Mucosa of stomach (tissue), 1 donor: ENCODE measurements around the gene COA8.

Experiments used
- H3K27me3 ChIP-seq: one replicate; pipeline ENCODE4 v1.7.0; 2013; ENCODE audit warnings: mild to moderate bottlenecking, low read length; ENCODE audit not compliant: control insufficient read depth, insufficient read depth
- H3K36me3 ChIP-seq: one replicate; pipeline ENCODE4 v1.7.0; 2013; ENCODE audit warnings: low read length; ENCODE audit not compliant: control insufficient read depth, insufficient read depth
- H3K4me1 ChIP-seq: one replicate; pipeline ENCODE4 v1.7.0; 2013; ENCODE audit warnings: mild to moderate bottlenecking, low read length; ENCODE audit not compliant: control insufficient read depth, insufficient read depth
- H3K4me3 ChIP-seq: one replicate; pipeline ENCODE4 v1.7.0; 2013; ENCODE audit warnings: low read length
- H3K9ac ChIP-seq: one replicate; pipeline ENCODE4 v1.7.0; 2013; ENCODE audit warnings: mild to moderate bottlenecking, low read length, moderate library complexity
- H3K9me3 ChIP-seq: one replicate; pipeline ENCODE4 v1.7.0; 2013; ENCODE audit warnings: mild to moderate bottlenecking, low read length, moderate library complexity; ENCODE audit not compliant: control insufficient read depth
- donor health status: Pancreatic carcinoma.

The COA8 gene

DNA sequence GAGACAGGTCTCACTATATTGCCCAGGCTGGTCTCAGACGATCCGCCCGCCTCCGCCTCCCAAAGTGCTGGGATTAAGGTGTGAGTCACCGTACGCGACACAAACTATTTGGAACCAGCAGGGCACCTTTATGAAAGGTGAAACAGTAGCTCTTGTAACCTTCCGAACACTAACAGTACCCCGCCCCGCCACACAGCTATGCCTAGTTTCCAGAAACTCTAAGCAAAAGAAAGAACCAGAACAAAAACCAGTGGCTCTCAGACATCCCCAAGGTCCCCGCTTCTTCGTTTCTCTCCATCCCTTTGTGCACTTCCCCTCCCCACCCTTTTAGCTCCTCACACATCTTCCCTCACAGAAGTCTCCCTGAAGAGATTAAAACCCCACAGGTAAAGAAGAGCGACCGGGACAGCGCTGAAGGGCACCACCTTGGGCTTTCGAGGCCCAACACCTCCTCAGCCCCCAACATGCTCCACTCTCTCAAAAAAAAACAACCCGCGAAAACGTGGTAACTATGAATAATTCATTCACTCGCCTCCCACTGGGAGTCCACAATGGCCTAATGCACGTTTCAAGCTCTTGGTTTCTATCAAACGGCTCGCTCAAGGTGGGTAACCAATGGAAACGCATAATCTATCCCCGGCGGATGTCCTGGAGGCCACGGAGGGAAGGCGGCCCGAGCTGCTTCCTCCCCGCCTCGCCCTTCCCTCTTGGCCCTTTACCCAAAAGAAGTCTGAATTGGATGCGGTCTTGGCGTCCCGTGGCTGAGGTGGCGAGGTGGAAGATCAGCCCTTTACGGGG lies 1.2 kb upstream of the COA8 start:
- peaks cover 4% of the 10 kb centered on the region for H3K36me3 ChIP-seq
- peak overlapping the region; percentile 81 for H3K9ac ChIP-seq
- no peaks in the 10 kb centered on the region for H3K27me3 ChIP-seq
- peaks cover 16% of the 10 kb centered on the region for H3K4me1 ChIP-seq
- H3K9me3 ChIP-seq: no peaks in the 10 kb centered on the region
- H3K4me3 ChIP-seq: peak overlapping the region; percentile 85

DNA sequence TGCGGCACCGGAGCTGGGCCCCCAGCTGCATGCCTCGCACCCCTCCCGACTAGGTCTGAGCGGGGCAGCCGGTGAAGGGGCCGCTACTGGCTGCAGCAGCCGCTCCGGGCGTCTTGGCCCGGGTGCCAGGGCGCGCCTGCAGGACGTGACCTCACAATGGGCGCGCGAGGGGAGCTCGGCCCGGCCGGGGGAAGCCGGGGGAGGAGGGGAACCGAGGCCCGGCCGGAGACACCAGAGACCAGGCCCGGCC lies 656 bp upstream of the COA8 start:
- Histone ChIP-seq H3K9ac (peak overlapping the region; percentile 81), H3K36me3 (peaks cover 4% of the 10 kb centered on the region), H3K4me3 (peak overlapping the region; percentile 85), H3K9me3 (no peaks in the 10 kb centered on the region), H3K27me3 (no peaks in the 10 kb centered on the region), H3K4me1 (peaks cover 16% of the 10 kb centered on the region)

DNA sequence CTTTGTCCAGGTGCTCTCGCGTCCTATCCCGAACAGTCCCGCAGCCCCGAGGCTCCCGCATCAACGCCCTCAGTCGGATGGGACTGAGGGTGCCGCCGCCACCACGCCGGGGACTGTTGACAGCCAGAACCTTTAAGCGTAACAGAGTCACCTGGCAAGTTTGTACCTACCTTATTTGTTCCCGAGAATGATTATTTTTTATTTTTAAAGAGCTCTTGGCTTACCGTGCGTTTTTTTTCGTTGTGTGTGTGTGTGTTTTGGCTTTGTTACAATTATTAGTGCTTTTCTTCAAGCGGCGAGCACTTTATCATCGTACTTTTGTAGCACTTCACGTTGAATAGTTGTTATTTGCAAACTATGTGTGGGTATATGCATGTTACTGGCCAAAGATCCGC lies 463 bp downstream of the COA8 start:
- H3K9ac ChIP-seq: peak overlapping the region; percentile 81
- peaks cover 16% of the 10 kb centered on the region for H3K4me1 ChIP-seq
- peak overlapping the region; percentile 85 for H3K4me3 ChIP-seq
- no peaks in the 10 kb centered on the region for H3K27me3 ChIP-seq
- peaks cover 2% of the 10 kb centered on the region for H3K36me3 ChIP-seq
- H3K9me3 ChIP-seq: no peaks in the 10 kb centered on the region

DNA sequence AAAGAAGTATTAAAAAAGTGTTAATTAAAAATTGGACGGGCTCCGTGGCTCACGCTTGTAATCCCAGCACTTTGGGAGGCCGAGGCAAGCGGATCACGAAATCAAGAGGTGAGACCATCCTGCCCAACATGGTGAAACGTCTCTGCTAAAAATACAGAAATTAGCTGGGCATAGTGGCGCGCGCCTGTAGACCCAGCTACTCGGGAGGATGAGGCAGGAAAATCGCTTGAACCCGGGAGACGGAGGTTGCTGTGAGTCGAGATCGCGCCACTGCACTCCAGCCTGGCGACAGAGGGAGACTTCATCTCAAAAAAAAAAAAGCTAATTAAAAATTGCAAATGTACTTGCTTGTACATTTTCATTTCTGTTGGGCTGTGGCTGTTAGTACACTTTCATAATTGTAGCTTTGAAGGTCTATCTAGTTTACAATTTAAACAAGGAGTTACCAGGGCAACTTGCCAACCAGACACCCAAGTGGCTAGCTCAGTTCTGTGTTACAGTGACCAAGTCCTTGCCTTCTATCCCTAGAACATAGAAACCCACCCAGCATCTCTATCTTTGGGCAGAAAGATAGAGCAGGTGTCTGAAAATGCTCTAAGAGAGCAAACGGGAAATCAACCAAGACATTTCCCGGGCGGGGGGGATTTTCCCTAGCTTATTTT lies 1.2 kb downstream of the COA8 start:
- Histone ChIP-seq H3K4me1 (peaks cover 10% of the 10 kb centered on the region), H3K9ac (peak overlapping the region; percentile 81), H3K27me3 (no peaks in the 10 kb centered on the region), H3K9me3 (no peaks in the 10 kb centered on the region), H3K36me3 (no peaks in the 10 kb centered on the region), H3K4me3 (no peak overlapping the region)

DNA sequence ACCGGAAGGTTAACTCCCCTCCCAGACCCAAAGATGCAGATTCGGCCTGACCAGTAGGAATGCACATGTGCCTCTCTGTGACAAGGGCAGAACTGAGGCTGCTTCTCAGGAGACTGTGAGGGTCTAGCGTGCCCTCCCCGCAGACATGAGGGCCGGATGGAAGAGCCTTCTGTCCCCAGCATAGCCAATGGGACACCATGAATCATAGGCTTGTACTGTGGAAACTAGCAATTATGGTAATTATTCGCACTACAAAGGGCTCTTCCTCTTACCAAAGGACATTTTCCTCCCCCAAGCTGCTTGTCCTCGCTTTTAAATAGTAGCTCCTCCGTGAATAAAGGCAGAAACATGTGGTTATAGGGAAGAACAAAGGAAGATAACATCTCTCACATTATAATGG lies 6.2 kb downstream of the COA8 start:
- H3K9ac ChIP-seq: no peak overlapping the region
- peaks cover 9% of the 10 kb centered on the region for H3K4me1 ChIP-seq

DNA sequence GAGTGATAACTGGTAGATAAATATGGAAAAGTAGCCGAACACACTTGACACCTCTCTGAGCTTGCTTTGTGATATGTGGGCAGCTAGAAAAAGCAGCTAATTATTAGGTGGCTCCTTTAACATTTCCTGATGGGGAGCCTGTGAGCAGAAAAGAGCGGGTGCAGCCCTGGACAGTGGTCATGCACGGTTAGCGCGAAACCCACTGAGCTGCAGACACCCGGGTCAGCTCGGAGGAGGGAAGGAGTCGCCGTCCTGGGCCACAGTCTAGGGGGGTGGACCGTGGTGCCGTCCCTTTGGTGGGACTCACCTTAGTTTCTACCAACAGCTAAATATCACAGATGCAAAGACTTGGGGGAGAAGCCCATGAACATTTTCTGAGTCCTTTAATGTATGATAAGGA lies 6.6 kb downstream of the COA8 start:
- Histone ChIP-seq H3K27me3 (no peaks in the 10 kb centered on the region), H3K9ac (no peak overlapping the region), H3K9me3 (no peaks in the 10 kb centered on the region), H3K4me3 (no peak overlapping the region), H3K36me3 (no peaks in the 10 kb centered on the region), H3K4me1 (peaks cover 14% of the 10 kb centered on the region)

More for the DNA sequence above, 6.2 kb downstream of the COA8 start:
- no peak overlapping the region for H3K4me3 ChIP-seq
- H3K36me3 ChIP-seq: no peaks in the 10 kb centered on the region
- no peaks in the 10 kb centered on the region for H3K27me3 ChIP-seq
- no peaks in the 10 kb centered on the region for H3K9me3 ChIP-seq

DNA sequence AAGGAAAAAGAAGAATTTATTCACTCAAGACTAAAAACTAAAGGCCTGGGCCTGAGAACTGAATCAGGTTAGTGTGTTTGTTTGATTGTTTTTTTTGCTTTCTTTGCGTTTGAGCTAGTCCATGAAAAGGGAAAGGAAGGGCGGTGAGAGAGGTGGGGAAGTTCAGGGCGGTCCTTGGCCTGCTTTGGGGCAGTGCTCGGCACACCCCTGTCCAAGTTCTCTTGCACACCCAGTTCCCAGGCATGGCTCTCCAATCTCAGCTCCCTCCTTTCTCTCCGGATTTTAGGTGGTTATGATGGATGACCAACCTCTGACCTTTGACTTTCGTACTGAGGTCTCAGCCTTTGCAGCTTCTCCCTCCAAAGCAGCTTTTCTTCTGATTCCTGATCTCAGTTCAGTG lies 11.3 kb downstream of the COA8 start:
- Histone ChIP-seq H3K9me3 (no peaks in the 10 kb centered on the region), H3K9ac (peak overlapping the region; percentile 7), H3K27me3 (no peaks in the 10 kb centered on the region), H3K4me1 (peaks cover 27% of the 10 kb centered on the region), H3K4me3 (no peak overlapping the region), H3K36me3 (no peaks in the 10 kb centered on the region)

DNA sequence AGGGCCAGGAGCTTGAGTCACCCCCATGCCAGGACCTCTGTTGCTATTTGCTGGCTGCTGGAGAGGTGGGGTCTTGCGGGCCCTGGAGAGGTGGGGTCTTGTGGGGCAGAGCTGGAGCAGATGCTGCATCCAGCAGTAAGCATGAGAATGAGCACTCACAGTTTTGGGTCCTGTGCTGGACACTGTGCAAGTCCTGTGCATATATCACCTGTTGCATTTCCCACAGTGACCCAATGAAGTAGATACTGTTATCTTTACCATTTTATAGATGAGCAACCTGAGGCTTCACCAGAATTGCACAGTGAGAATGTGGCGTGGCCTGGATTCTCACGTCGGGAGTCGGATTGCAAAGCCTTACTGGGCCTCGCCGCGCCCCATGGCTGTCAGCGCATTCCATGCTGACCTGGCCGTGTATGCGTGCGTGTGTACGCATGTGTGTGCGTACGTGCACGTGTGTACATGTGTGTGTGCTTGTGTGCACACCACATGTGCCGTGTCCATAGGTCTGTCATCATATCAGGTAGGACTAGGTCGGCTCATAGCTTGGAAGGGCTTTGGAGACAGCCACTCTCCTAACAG lies 12.0 kb downstream of the COA8 start:
- H3K4me3 ChIP-seq: no peak overlapping the region
- no peaks in the 10 kb centered on the region for H3K36me3 ChIP-seq
- no peaks in the 10 kb centered on the region for H3K27me3 ChIP-seq
- peaks cover 27% of the 10 kb centered on the region for H3K4me1 ChIP-seq
- H3K9me3 ChIP-seq: no peaks in the 10 kb centered on the region
- peak overlapping the region; percentile 7 for H3K9ac ChIP-seq

DNA sequence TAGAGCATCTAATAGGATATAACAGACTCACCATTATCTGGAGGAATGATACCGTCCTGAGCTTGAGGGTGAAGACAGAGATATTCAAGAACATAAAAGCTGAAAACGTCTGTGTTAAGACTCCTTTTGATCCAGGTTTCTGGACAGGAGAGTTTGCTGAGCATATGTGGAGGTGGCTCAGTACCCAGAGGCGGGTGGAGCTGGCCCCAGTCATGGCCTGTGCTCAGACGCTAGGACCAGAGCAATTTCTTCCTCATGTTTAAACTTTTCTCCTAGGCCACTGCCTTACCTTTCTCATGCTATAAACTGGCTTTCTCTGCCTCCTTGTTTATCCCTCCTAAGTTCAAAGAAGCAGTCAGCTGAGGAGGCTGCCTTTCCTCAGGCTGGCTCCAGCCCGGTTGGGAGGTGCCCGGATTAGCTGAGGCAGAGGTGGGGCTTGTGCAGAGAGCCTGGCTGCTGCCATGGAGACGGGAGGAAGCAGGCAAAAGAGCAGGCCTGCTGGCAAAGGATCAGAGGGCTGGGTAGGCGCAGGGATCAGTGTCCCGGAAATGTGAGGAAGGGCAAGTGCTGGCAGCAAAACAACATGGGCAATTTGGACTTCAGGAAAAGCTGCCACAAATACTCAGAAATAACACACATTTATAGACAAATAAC lies 13.7 kb downstream of the COA8 start:
- H3K27me3 ChIP-seq: no peaks in the 10 kb centered on the region
- H3K9ac ChIP-seq: peak overlapping the region; percentile 44
- no peaks in the 10 kb centered on the region for H3K36me3 ChIP-seq
- H3K9me3 ChIP-seq: no peaks in the 10 kb centered on the region
- H3K4me1 ChIP-seq: peaks cover 27% of the 10 kb centered on the region
- no peak overlapping the region for H3K4me3 ChIP-seq

DNA sequence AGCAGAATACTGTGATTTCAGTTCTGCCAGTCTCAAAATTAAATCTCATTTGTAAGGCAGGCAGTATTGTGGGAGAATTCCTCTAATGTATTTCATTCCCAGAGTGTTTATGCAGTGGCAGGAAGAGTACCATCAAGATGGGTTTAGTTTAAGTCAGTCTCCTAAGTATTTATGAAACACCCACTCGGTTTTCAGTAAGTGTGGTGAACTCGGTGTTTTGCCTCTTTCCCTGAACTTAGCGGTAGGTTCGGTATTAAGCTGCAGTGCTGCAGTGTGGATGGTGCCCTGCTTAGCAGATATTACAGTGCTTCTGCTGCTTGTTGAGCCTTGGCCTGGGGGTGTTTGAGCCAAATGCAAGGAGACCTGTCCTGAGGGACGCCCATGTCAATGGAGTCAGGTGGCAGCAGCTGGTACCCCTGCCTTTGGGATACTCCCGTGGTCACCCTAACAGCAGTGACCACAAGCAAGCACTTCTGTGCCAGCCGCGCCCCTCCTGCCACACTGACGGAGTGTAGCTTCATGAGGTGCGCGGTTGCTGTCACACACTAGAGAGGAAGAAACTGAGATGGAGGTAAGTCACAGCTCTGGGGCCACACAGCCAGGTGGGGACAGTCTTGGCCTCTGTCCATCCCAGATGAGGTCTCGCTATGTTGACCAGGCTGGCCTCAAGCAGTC lies 15.8 kb downstream of the COA8 start:
- no peaks in the 10 kb centered on the region for H3K27me3 ChIP-seq
- H3K9ac ChIP-seq: no peak overlapping the region
- no peak overlapping the region for H3K4me3 ChIP-seq
- no peaks in the 10 kb centered on the region for H3K36me3 ChIP-seq
- no peaks in the 10 kb centered on the region for H3K9me3 ChIP-seq
- peaks cover 24% of the 10 kb centered on the region for H3K4me1 ChIP-seq

DNA sequence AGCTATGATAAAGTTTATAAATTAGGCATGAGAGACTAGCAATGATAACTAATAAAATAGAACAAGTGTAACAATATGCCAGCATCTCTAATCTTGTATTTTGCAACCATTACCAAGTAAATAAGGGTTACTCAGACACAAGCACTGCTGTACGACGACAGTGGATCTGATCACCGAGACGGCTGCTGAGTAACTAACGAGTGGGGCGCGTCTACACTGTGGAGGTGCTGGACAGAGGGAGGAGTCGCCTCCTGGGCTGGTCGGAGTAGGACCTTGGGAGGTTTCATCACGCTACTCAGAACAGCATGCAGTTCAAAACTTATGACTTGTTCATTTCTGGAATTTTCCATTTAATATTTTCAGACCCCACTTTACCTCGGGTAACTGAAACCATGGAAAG lies 18.4 kb downstream of the COA8 start:
- peaks cover 14% of the 10 kb centered on the region for H3K4me1 ChIP-seq
- H3K4me3 ChIP-seq: no peak overlapping the region
- H3K36me3 ChIP-seq: no peaks in the 10 kb centered on the region

More for the DNA sequence above, 18.4 kb downstream of the COA8 start:
- H3K27me3 ChIP-seq: no peaks in the 10 kb centered on the region
- no peak overlapping the region for H3K9ac ChIP-seq
- no peaks in the 10 kb centered on the region for H3K9me3 ChIP-seq
